Esophagus muscularis mucosa (tissue), 4 donors: ENCODE results near the gene NDUFAF5. TPM values are rescaled to one million over a fixed set of nuclear protein-coding genes. Genes with fewer than 3 reads are reported as not detected.

Experiments used
- DNase-seq: peaks from one replicate; pipeline ENCODE4 v3.0.0-alpha.2; 2017; ENCODE audit errors: extremely low spot score
- H3K27ac ChIP-seq, 4 donors: fragments of 200-600 bp; sonication (generic); replicated peaks in 1 of 4; 1 replicate in 3 of 4; 2 replicates in 1 of 4; pipeline ENCODE4 v1.5.1; 2016 to 2019; ENCODE audit warnings: mild to moderate bottlenecking in 1 of 4
- H3K27me3 ChIP-seq, 4 donors: fragments of 200-600 bp; sonication (generic); one replicate each; pipeline versions ENCODE4 v1.5.1 to v1.6.0; 2016 to 2019
- H3K36me3 ChIP-seq, 4 donors: fragments of 200-600 bp; sonication (generic); one replicate each; pipeline ENCODE4 v1.5.1; 2016 to 2019
- H3K4me1 ChIP-seq, 4 donors: fragments of 200-600 bp; sonication (generic); one replicate each; pipeline ENCODE4 v1.5.1; 2016 to 2019
- H3K4me3 ChIP-seq, 4 donors: fragments of 200-600 bp; sonication (generic); 1 replicate in 2 of 4; 2 replicates in 2 of 4; pipeline ENCODE4 v1.5.1; 2016 to 2019; ENCODE audit warnings: mild to moderate bottlenecking in 4 of 4, moderate library complexity in 1 of 4
- H3K9me3 ChIP-seq, 4 donors: fragments of 200-600 bp; sonication (generic); 1 replicate in 3 of 4; 2 replicates in 1 of 4; pipeline ENCODE4 v1.5.1; 2016 to 2019
- CTCF ChIP-seq, 3 experiments: fragments of 200-600 bp in 2 of 3; fragments of 450-650 bp in 1 of 3; sonication (generic) in 2 of 3; IDR thresholded peaks; one replicate each; pipeline ENCODE4 v1.5.1; 2017 to 2019; ENCODE audit warnings: antibody characterized with exemption in 3 of 3, mild to moderate bottlenecking in 2 of 3, moderate library complexity in 1 of 3
- EP300 ChIP-seq: sonication (generic); formaldehyde crosslinking; IDR thresholded peaks from one replicate; pipeline ENCODE4 v1.6.1; 2017; ENCODE audit warnings: antibody characterized with exemption
- POLR2A ChIP-seq: fragments of 450-650 bp; IDR thresholded peaks from one replicate; pipeline ENCODE4 v1.6.1; 2017; ENCODE audit warnings: antibody characterized with exemption, moderate library complexity, mild to moderate bottlenecking, low read depth
- POLR2AphosphoS5 ChIP-seq, 2 donors: sonication (generic); formaldehyde crosslinking; IDR thresholded peaks; one replicate each; pipeline ENCODE4 v1.6.1; 2017; ENCODE audit warnings: antibody characterized with exemption in 2 of 2
- WGBS: methylation state at CpG from one replicate; pipeline ENCODE4 v1.1.5; 2018; 5-methylcytosine and 5-hydroxymethylcytosine counted together
- intact Hi-C: fragments of 100-400 bp; cut with DNase I; formaldehyde crosslinking; loops from one replicate; pipeline ENCODE4 v1.15.1; 2023
- total RNA-seq, 4 donors: library from RNA; depleted of rRNA; stranded (reverse); fragments of >200 nt; gene quantifications; one replicate each; pipeline versions ENCODE4 v1.1.0 to v1.2.1, GENCODE V29; 2016

The NDUFAF5 gene
- total RNA-seq, 4 donors from 2014 or later = 11.9 to 23.3 (median 19.1) TPM

DNA sequence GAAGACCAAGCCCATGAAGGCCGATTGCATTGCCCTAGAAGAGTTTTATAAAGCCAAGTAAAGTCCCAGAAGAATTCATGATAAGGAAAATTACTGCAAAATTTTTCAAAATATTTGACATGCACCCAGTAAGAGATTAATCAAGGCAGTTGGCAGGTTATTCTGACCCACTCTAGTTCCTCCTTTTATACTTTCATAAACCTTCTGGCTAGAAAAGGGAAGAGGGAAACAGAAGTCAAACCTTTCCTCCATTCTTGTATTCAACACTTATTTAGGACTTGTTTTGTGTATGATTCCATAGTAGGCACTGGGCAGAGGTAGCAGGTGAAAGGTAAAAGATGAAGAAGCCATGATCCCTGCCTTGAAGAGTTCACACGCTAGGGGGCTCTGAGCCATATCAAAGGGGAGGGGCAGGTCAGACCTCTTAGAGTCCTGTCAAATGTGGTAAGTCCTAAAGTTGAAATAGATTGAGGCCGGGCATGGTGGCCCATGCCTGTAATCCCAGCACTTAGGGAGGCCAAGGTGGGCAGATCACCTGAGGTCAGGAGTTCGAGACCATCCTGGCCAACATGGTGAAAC is 85.4 kb downstream of the NDUFAF5 start:
- no peak for DNase-seq
- intact Hi-C loops = no loop called here
- 79% methylated on average over 4 of the region's 4 CpGs for WGBS
- no peaks in the 10 kb centered on the region for H3K36me3 ChIP-seq
- H3K4me3 ChIP-seq = no peak overlapping the region
- no peaks in the 10 kb centered on the region for H3K27me3 ChIP-seq
- H3K27ac ChIP-seq = no peak overlapping the region
- peaks cover 0 to 40% (median 31%) of the 10 kb centered on the region in 4 donors for H3K4me1 ChIP-seq
- no peak for TF ChIP-seq POLR2A
- no peak for TF ChIP-seq EP300
- TF ChIP-seq CTCF (IDR thresholded peaks at IDR 0.05) = no peak
- no peak for TF ChIP-seq POLR2AphosphoS5 (IDR thresholded peaks at IDR 0.05)
- H3K9me3 ChIP-seq = no peaks in the 10 kb centered on the region

Other genes starting within 250 kb of the NDUFAF5 start
- 10 to 100 TPM; 11.6 to 15.7 (median 13.0) TPM for gene TASP1, start 146.1 kb upstream of the NDUFAF5 start, total RNA-seq
- 10 to 100 TPM in 3 of 4 donors, 1 to 10 TPM in 1; 9.0 to 16.2 (median 13.3) TPM for gene ESF1, start 109 bp upstream of the NDUFAF5 start, total RNA-seq
- not detected for gene SEL1L2, start 205.6 kb downstream of the NDUFAF5 start, total RNA-seq
- 1 to 10 TPM; 1.4 to 3.6 (median 2.6) TPM for gene MACROD2, start 210.5 kb downstream of the NDUFAF5 start, total RNA-seq